HG03342 (cell line): Measurements from ENCODE around the gene RAF1.
"Not testable (repeated sequence)": the region's sequence is repeated elsewhere in the genome, so short reads cannot be mapped to it uniquely, and the experiment has no call there.

ENCODE experiments used
- ATAC-seq: cut with Tn5 transposase; IDR thresholded peaks from one replicate; pipeline ENCODE4 v1.9.1; 2021; ENCODE audit warnings: mild to moderate bottlenecking, moderate library complexity; ENCODE audit not compliant: unreplicated experiment

Gene RAF1

GRCh38 chr3:12643010-12643380 is 20.9 kb downstream of the RAF1 start:
- no peak for ATAC-seq

- ATAC-seq: not testable (repeated sequence)
Observed at GRCh38 chr3:12640853-12641252, 23.1 kb downstream of the RAF1 start.

- ATAC-seq: no peak
Observed at GRCh38 chr3:12638105-12638504, 25.8 kb downstream of the RAF1 start.

- ATAC-seq: no peak
Observed at GRCh38 chr3:12633108-12633507, 30.8 kb downstream of the RAF1 start.

GRCh38 chr3:12632523-12632922 is 31.4 kb downstream of the RAF1 start:
- ATAC-seq: no peak

- not testable (repeated sequence) for ATAC-seq
Observed at GRCh38 chr3:12630843-12631242, 33.1 kb downstream of the RAF1 start.

GRCh38 chr3:12630292-12630691 is 33.6 kb downstream of the RAF1 start:
- ATAC-seq: no peak

- no peak for ATAC-seq
Observed at GRCh38 chr3:12629560-12629959, 34.4 kb downstream of the RAF1 start.

- no peak for ATAC-seq
Observed at GRCh38 chr3:12628813-12629212, 35.1 kb downstream of the RAF1 start.

- no peak for ATAC-seq
Observed at GRCh38 chr3:12627370-12627769, 36.5 kb downstream of the RAF1 start.

- ATAC-seq: not testable (repeated sequence)
Observed at GRCh38 chr3:12624964-12625363, 39.0 kb downstream of the RAF1 start.

GRCh38 chr3:12624056-12624455 is 39.9 kb downstream of the RAF1 start:
- ATAC-seq: no peak

- ATAC-seq: no peak
Observed at GRCh38 chr3:12622335-12622734, 41.6 kb downstream of the RAF1 start.

- ATAC-seq: no peak
Observed at GRCh38 chr3:12620729-12621128, 43.2 kb downstream of the RAF1 start.

- ATAC-seq: no peak
Observed at GRCh38 chr3:12620305-12620704, 43.6 kb downstream of the RAF1 start.

- no peak for ATAC-seq
Observed at GRCh38 chr3:12618426-12618825, 45.5 kb downstream of the RAF1 start.

GRCh38 chr3:12615266-12615665 is 48.7 kb downstream of the RAF1 start:
- ATAC-seq: no peak

GRCh38 chr3:12613250-12613649 is 50.7 kb downstream of the RAF1 start:
- ATAC-seq: no peak

GRCh38 chr3:12612514-12613226 is 51.2 kb downstream of the RAF1 start:
- ATAC-seq: no peak

GRCh38 chr3:12611117-12611516 is 52.8 kb downstream of the RAF1 start:
- no peak for ATAC-seq

GRCh38 chr3:12608376-12608775 is 55.5 kb downstream of the RAF1 start:
- no peak for ATAC-seq

GRCh38 chr3:12603969-12604368 is 59.9 kb downstream of the RAF1 start:
- no peak for ATAC-seq

- ATAC-seq: no peak
Observed at GRCh38 chr3:12601072-12601471, 62.8 kb downstream of the RAF1 start.
